Tibial artery (tissue), 4 donors: ENCODE data around the gene PARD3B.

Source experiments
- DNase-seq, 2 donors: peaks; one replicate each; pipeline ENCODE4 v3.0.0-alpha.2; 2019
- H3K27ac ChIP-seq, 2 donors: fragments of 200-600 bp; sonication (generic) in 1 of 2; 1 replicate in 1 of 2; 2 replicates in 1 of 2; pipeline ENCODE4 v1.5.1; 2018 to 2019; ENCODE audit warnings: mild to moderate bottlenecking in 1 of 2
- H3K27me3 ChIP-seq, 2 donors: fragments of 200-600 bp; sonication (generic) in 1 of 2; one replicate each; pipeline versions ENCODE4 v1.5.1 to v1.6.0; 2016 to 2019
- H3K36me3 ChIP-seq, 3 donors: fragments of 200-600 bp; sonication (generic) in 2 of 3; one replicate each; pipeline ENCODE4 v1.5.1; 2016 to 2019; ENCODE audit warnings: mild to moderate bottlenecking in 2 of 3
- H3K4me1 ChIP-seq, 4 donors: fragments of 200-600 bp; sonication (generic) in 2 of 4; 1 replicate in 3 of 4; 2 replicates in 1 of 4; pipeline ENCODE4 v1.5.1; 2016 to 2019
- H3K4me3 ChIP-seq, 2 donors: fragments of 200-600 bp; sonication (generic) in 1 of 2; 1 replicate in 1 of 2; 2 replicates in 1 of 2; pipeline ENCODE4 v1.5.1; 2018 to 2019; ENCODE audit warnings: mild to moderate bottlenecking in 2 of 2
- H3K9me3 ChIP-seq, 3 donors: fragments of 200-600 bp; sonication (generic) in 1 of 3; one replicate each; pipeline ENCODE4 v1.5.1; 2016 to 2019
- CTCF ChIP-seq, 2 experiments: fragments of 200-600 bp in 1 of 2; fragments of 450-650 bp in 1 of 2; IDR thresholded peaks; one replicate each; pipeline ENCODE4 v1.5.1; 2017 to 2019; ENCODE audit warnings: antibody characterized with exemption in 2 of 2, mild to moderate bottlenecking in 1 of 2, moderate library complexity in 1 of 2
- intact Hi-C: fragments of 100-400 bp; cut with DNase I; formaldehyde crosslinking; loops from one replicate; pipeline ENCODE4 v1.15.0; 2023; ENCODE audit warnings: low total_unique reads

Gene PARD3B

DNA sequence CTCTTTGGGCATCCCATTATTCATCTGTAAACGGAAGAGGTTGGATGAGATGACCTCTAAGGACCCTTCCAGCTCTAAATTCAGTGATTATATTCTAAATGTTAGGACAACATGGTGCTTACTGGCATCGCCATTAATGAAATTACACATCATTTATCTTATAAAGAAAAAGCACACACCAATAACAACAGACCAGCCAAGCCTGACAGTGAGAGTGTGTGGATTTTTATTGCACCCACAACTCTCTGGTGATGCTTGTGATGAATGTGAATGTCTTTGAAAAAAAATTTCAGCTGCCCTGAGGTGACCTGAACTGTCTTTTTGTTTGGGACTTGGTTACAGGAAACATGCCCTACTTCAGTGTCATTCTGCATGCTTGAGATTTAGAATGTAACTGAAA is 623.7 kb downstream of the PARD3B start:
- H3K4me1 ChIP-seq = no peaks in the 10 kb centered on the region
- no peaks in the 10 kb centered on the region for H3K9me3 ChIP-seq
- DNase-seq = no peak
- H3K27ac ChIP-seq = no peak overlapping the region
- no peaks in the 10 kb centered on the region for H3K36me3 ChIP-seq
- no peak overlapping the region for H3K4me3 ChIP-seq
- H3K27me3 ChIP-seq = no peaks in the 10 kb centered on the region
- TF ChIP-seq CTCF (IDR thresholded peaks at IDR 0.05) = no peak
- intact Hi-C loops = no loop called here

DNA sequence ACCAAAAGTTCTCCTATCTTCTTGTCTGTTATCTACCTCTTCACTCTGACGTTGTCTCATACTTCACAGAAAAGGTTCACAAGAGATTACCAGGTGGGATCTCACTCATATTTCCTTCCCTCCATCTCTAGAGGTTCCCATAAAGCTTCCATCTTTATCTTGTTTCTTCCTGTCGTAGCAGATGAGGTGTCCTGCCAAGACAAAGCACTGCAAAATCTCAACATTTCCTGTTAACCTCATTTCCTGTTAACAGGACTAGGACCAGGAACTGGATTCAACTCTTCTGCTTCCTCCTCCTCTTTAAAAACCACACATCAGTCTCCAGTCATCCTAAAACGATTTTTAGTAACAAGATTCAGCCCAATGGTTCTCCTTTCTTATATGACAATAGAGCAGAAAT is 624.2 kb downstream of the PARD3B start:
- no peaks in the 10 kb centered on the region for H3K4me1 ChIP-seq
- no peaks in the 10 kb centered on the region for H3K27me3 ChIP-seq
- intact Hi-C loops = no loop called here
- no peaks in the 10 kb centered on the region for H3K36me3 ChIP-seq
- H3K9me3 ChIP-seq = no peaks in the 10 kb centered on the region
- H3K27ac ChIP-seq = no peak overlapping the region
- TF ChIP-seq CTCF (IDR thresholded peaks at IDR 0.05) = no peak
- H3K4me3 ChIP-seq = no peak overlapping the region
- DNase-seq = no peak

DNA sequence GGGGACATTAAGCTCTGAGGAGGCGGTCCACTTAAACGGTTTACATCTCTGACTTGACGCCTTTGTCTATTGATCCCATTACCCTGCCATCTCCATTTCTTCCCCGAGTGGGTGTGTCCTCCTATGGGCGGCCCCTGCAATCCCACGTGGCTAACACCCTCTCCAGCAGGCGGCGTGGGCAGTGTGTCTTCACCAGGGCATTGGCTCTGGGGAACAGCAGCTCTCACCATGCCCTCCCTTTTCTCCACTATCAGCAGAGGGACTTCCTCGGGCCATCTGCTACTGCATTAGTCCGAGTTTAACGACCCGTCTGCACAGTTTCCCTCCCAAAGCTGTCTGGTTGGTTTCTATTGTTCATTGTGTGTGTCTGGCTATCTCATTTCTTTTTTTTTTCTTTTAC is 625.1 kb downstream of the PARD3B start:
- DNase-seq = no peak
- no peak for TF ChIP-seq CTCF (IDR thresholded peaks at IDR 0.05)
- no peaks in the 10 kb centered on the region for H3K9me3 ChIP-seq
- H3K4me1 ChIP-seq = peaks cover 0 to 8% (median 0%) of the 10 kb centered on the region in 4 donors
- intact Hi-C loops = no loop called here
- no peaks in the 10 kb centered on the region for H3K36me3 ChIP-seq
- H3K4me3 ChIP-seq = no peak overlapping the region
- H3K27me3 ChIP-seq = no peaks in the 10 kb centered on the region
- no peak overlapping the region for H3K27ac ChIP-seq

DNA sequence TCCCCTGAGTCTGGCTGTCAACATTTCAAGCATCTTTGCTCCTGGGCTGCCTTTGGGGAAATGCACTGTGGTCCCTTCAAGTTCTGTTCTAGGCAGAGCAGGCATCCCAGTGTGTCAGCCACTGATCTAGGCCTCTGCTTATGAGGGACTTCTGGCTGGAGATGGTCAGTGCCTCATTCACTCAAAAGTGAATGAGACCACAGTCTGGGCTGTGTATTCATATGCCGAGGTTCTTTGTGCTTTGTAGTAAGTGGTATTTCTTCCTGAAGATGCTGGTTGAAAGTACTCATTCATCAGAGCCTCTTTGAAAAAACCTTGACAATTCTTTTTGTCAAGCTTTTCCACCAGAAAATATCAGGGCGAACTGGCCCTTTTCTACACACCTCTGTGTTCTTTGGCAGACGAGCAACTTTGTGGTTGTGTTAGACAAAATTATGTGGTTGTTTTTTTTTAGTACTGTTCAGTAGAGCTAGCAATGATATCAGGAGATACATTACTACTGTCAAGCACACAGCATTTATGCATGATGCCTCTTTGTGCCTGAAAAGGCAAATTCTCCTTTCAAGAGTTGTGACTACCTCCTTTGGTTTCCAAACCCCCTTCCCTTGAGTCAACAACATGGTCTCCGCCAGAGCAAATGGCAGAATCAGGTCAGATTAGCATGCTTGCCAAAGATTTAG is 626.1 kb downstream of the PARD3B start:
- intact Hi-C loops = no loop called here
- Histone ChIP-seq H3K36me3 (no peaks in the 10 kb centered on the region), H3K4me3 (no peak overlapping the region), H3K27ac (no peak overlapping the region), H3K9me3 (no peaks in the 10 kb centered on the region), H3K27me3 (no peaks in the 10 kb centered on the region), H3K4me1 (peaks cover 0 to 14% (median 0%) of the 10 kb centered on the region in 4 donors)
- no peak for DNase-seq
- no peak for TF ChIP-seq CTCF (IDR thresholded peaks at IDR 0.05)

- TF ChIP-seq CTCF (IDR thresholded peaks at IDR 0.05) = no peak
- intact Hi-C loops = no loop called here
- peaks cover 0 to 14% (median 0%) of the 10 kb centered on the region in 4 donors for H3K4me1 ChIP-seq
- no peaks in the 10 kb centered on the region for H3K36me3 ChIP-seq
- no peaks in the 10 kb centered on the region for H3K9me3 ChIP-seq
- no peak overlapping the region for H3K27ac ChIP-seq
- H3K27me3 ChIP-seq = no peaks in the 10 kb centered on the region
- no peak for DNase-seq
- H3K4me3 ChIP-seq = no peak overlapping the region
Observed at GRCh38 chr2:205175831-205176230, 630.6 kb downstream of the PARD3B start.

GRCh38 chr2:205176546-205176945 is 631.3 kb downstream of the PARD3B start:
- no peaks in the 10 kb centered on the region for H3K27me3 ChIP-seq
- H3K4me3 ChIP-seq = no peak overlapping the region
- DNase-seq = no peak
- H3K36me3 ChIP-seq = no peaks in the 10 kb centered on the region
- peaks cover 0 to 14% (median 0%) of the 10 kb centered on the region in 4 donors for H3K4me1 ChIP-seq
- H3K27ac ChIP-seq = no peak overlapping the region
- TF ChIP-seq CTCF (IDR thresholded peaks at IDR 0.05) = no peak
- intact Hi-C loops = no loop called here
- H3K9me3 ChIP-seq = no peaks in the 10 kb centered on the region
